ENCODE data around the gene PJA2.

DNA sequence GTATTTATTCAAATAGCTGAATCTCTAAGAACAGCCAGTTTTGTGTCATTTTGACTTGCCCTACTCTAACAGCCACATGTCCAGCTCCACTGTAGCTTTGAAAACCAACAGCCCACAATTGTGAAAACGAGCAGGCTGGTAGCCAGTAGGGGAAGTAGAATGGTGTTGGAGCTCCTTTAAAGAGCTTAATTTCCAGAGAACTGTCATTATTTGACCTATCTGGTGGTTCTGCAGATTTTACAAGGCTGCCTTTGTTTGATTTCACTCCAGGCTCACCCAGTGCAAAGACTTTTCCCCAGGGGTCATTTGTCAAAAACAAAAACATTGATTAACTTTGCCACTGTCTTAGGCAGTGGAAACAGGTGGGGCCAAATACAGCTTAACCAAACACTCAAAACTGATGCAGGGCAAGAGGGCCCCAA lies 3.2 kb upstream of the PJA2 start:
- TF ChIP-seq, protein P1, sequence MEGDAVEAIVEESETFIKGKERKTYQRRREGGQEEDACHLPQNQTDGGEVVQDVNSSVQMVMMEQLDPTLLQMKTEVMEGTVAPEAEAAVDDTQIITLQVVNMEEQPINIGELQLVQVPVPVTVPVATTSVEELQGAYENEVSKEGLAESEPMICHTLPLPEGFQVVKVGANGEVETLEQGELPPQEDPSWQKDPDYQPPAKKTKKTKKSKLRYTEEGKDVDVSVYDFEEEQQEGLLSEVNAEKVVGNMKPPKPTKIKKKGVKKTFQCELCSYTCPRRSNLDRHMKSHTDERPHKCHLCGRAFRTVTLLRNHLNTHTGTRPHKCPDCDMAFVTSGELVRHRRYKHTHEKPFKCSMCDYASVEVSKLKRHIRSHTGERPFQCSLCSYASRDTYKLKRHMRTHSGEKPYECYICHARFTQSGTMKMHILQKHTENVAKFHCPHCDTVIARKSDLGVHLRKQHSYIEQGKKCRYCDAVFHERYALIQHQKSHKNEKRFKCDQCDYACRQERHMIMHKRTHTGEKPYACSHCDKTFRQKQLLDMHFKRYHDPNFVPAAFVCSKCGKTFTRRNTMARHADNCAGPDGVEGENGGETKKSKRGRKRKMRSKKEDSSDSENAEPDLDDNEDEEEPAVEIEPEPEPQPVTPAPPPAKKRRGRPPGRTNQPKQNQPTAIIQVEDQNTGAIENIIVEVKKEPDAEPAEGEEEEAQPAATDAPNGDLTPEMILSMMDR (conservative IDR thresholded peaks at IDR 0.05 in 1 of 2, IDR thresholded peaks at IDR 0.05 in 1 of 2; ENCODE audit: extremely low read depth in 1 of 2, insufficient read depth in 1 of 2, low read depth in 1 of 2, low read length in 2 of 2), result no peak
- no peak for TF ChIP-seq EZH2 (IDR thresholded peaks at IDR 0.05; ENCODE audit: borderline replicate concordance, low read length)

Data from mammary epithelial cell (primary cell).